ENCODE results near the gene SPINT3. TPM values are rescaled to one million over a fixed set of nuclear protein-coding genes. Genes with fewer than 3 reads are reported as not detected.

The SPINT3 gene
- total and polyA plus RNA-seq, 7 donors, result not detected

GRCh38 chr20:45470262-45470931 lies 45.0 kb downstream of the SPINT3 start:
- Histone ChIP-seq H3K4me1 (peaks cover 0 to 44% (median 32%) of the 10 kb centered on the region in 4 donors), H3K27ac (peak overlapping the region; percentile 23 to 92 (median 86)), H3K27me3 (no peaks in the 10 kb centered on the region), H3K36me3 (no peaks in the 10 kb centered on the region), H3K9me3 (no peaks in the 10 kb centered on the region), H3K4me3 (peak overlapping the region; percentile 36 to 60 (median 50))
- WGBS, 2 donors, result 1 to 8% methylated on average over 50 of the region's 50 CpGs
- intact Hi-C loops (cut with DNase I), result loop anchor here (2.0 kb wide), 2 partner anchors 22 to 108 kb away; partner anchors contain the start of gene SYS1
- DNase-seq, result peak; percentile 87
- no peak for TF ChIP-seq EP300 (IDR thresholded peaks at IDR 0.05)
- peak; percentile 31 to 56 for TF ChIP-seq POLR2A (IDR thresholded peaks at IDR 0.05)
- no peak for TF ChIP-seq CTCF (IDR thresholded peaks at IDR 0.05)
- TF ChIP-seq POLR2AphosphoS5 (IDR thresholded peaks at IDR 0.05), result peak; percentile 85 to 93 (median 92)

- WGBS, 2 donors, result 5 to 11% methylated on average over 54 of the region's 54 CpGs
- no peak for TF ChIP-seq POLR2A (IDR thresholded peaks at IDR 0.05)
- TF ChIP-seq POLR2AphosphoS5 (IDR thresholded peaks at IDR 0.05), result no peak
- TF ChIP-seq CTCF (IDR thresholded peaks at IDR 0.05), result peak in 1 of 4 experiments; percentile 5
- TF ChIP-seq EP300 (IDR thresholded peaks at IDR 0.05), result no peak
- H3K27ac ChIP-seq, result peak within 1 kb of the TSS; percentile 23 to 92 (median 86)
Measured at GRCh38 chr20:45469336-45470261, 45.8 kb downstream of the SPINT3 start, which contains the start of gene WFDC2. WFDC2 (plus strand) TSS chr20:45469753; CDS start chr20:45469782, 29 bp downstream.

GRCh38 chr20:45467861-45468260 lies 47.6 kb downstream of the SPINT3 start:
- TF ChIP-seq POLR2AphosphoS5 (IDR thresholded peaks at IDR 0.05) (no peak), CTCF (IDR thresholded peaks at IDR 0.05) (no peak), EP300 (IDR thresholded peaks at IDR 0.05) (no peak), POLR2A (IDR thresholded peaks at IDR 0.05) (no peak)
- Histone ChIP-seq H3K4me1 (peaks cover 0 to 53% (median 40%) of the 10 kb centered on the region in 4 donors), H3K9me3 (no peaks in the 10 kb centered on the region), H3K36me3 (no peaks in the 10 kb centered on the region), H3K27ac (peak overlapping the region in 3 of 4 donors; percentile 83 to 92 (median 89)), H3K4me3 (no peak overlapping the region), H3K27me3 (no peaks in the 10 kb centered on the region)
- no peak for DNase-seq
- intact Hi-C loops (cut with DNase I), result no loop called here
- WGBS, 2 donors, result 18 to 45% methylated on average over 3 of the region's 3 CpGs

More at GRCh38 chr20:45469336-45470261, 45.8 kb downstream of the SPINT3 start, which contains the start of gene WFDC2:
- Histone ChIP-seq H3K9me3 (no peaks in the 10 kb centered on the region), H3K27me3 (no peaks in the 10 kb centered on the region), H3K36me3 (no peaks in the 10 kb centered on the region), H3K4me3 (peak within 1 kb of the TSS; percentile 36 to 60 (median 50)), H3K4me1 (peaks cover 0 to 52% (median 38%) of the 10 kb centered on the region in 4 donors)
- DNase-seq, result peak; percentile 67
- intact Hi-C loops (cut with DNase I), result loop anchor here (2.0 kb wide), 2 partner anchors 21 to 107 kb away; partner anchors contain the start of gene SYS1

GRCh38 chr20:45467172-45467571 lies 48.2 kb downstream of the SPINT3 start:
- 93 to 94% methylated on average over 6 of the region's 6 CpGs for WGBS, 2 donors
- peak overlapping the region in 2 of 4 donors; percentile 83 to 92 for H3K27ac ChIP-seq
- intact Hi-C loops (cut with DNase I), result no loop called here
- no peak overlapping the region for H3K4me3 ChIP-seq
- no peaks in the 10 kb centered on the region for H3K27me3 ChIP-seq
- H3K36me3 ChIP-seq, result no peaks in the 10 kb centered on the region
- H3K4me1 ChIP-seq, result peaks cover 0 to 53% (median 40%) of the 10 kb centered on the region in 4 donors
- TF ChIP-seq POLR2A (IDR thresholded peaks at IDR 0.05) (no peak), CTCF (IDR thresholded peaks at IDR 0.05) (no peak), POLR2AphosphoS5 (IDR thresholded peaks at IDR 0.05) (no peak), EP300 (IDR thresholded peaks at IDR 0.05) (no peak)
- H3K9me3 ChIP-seq, result no peaks in the 10 kb centered on the region
- no peak for DNase-seq
